Urinary bladder (tissue), 4 donors: ENCODE data around the gene AOC2. TPM values are rescaled to one million over a fixed set of nuclear protein-coding genes. Genes with fewer than 3 reads are reported as not detected.
"Not testable (repeated sequence)": the region's sequence is repeated elsewhere in the genome, so short reads cannot be mapped to it uniquely, and the experiment has no call there.

Experiments
- DNase-seq: peaks from one replicate; pipeline ENCODE4 v3.0.0-alpha.2; 2015; ENCODE audit errors: extremely low spot score
- H3K27ac ChIP-seq: one replicate; pipeline ENCODE4 v1.5.1; 2013; ENCODE audit warnings: low read depth, mild to moderate bottlenecking, moderate library complexity
- H3K36me3 ChIP-seq: one replicate; pipeline ENCODE4 v1.6.1; 2013; ENCODE audit warnings: mild to moderate bottlenecking, moderate library complexity; ENCODE audit not compliant: insufficient read depth
- H3K4me1 ChIP-seq: one replicate; pipeline ENCODE4 v1.6.1; 2013; ENCODE audit warnings: mild to moderate bottlenecking, moderate library complexity; ENCODE audit not compliant: insufficient read depth
- H3K4me3 ChIP-seq: one replicate; pipeline ENCODE4 v1.5.1; 2013; ENCODE audit warnings: low read depth, low read length
- WGBS: extraction: QIAGEN DNeasy Blood & Tissue Kit; methylation state at CpG from one replicate; pipeline ENCODE4 v1.1.7; 2013; 5-methylcytosine and 5-hydroxymethylcytosine counted together
- polyA plus RNA-seq: library from polyadenylated mRNA; stranded (reverse); fragments of 200-250 nt; gene quantifications from one replicate; pipeline ENCODE4 v1.2.3, GENCODE V29; 2013
- small RNA-seq: library from RNA; depleted of rRNA; stranded (forward); fragments of <200 nt; gene quantifications from one replicate; pipeline ENCODE3, GENCODE V24; 2014
- total RNA-seq: library from RNA; depleted of rRNA; stranded (reverse); fragments of >200 nt; gene quantifications from one replicate; pipeline ENCODE4 v1.2.3, GENCODE V29; 2014
- donor health status: healthy with polysubstance abuse.
- donor health status: healthy.

The AOC2 gene
- total and polyA plus RNA-seq, 2 donors = 0.42 to 2.1 TPM

DNA sequence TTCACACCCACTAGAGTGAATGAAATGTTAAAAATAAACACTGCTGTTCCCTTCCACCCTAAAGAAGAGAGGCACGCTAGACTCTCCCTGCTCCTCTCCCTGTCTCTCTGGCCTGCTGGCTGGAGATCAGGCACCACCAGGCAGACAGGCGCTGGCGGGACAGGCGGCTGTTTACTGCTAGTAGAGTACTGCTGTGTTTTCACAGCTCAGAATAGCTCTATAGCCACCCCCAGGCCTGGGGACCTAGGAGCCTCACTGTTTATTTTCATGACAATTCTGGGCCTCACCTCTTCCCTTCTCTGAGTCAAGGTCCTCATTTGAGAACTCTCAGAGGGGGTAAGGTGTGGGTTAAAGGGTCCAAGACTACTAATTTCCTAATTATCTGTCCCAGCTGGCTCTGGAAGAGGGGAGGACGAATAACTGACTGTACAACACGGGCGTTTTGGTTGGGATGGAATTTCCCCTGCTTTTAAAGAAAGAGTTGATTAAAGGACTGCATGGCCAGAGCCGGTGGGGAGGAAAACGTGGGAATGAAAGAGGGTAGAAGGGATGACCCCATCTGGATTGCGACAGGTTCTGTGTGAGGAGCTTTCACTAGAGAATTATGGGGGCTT is 47.3 kb downstream of the AOC2 start:
- peak overlapping the region; percentile 69 for H3K27ac ChIP-seq
- H3K4me1 ChIP-seq = peaks cover 1% of the 10 kb centered on the region
- H3K4me3 ChIP-seq = no peak overlapping the region
- no peaks in the 10 kb centered on the region for H3K36me3 ChIP-seq
- 32% methylated on average over 10 of the region's 10 CpGs for WGBS
- DNase-seq = no peak

DNA sequence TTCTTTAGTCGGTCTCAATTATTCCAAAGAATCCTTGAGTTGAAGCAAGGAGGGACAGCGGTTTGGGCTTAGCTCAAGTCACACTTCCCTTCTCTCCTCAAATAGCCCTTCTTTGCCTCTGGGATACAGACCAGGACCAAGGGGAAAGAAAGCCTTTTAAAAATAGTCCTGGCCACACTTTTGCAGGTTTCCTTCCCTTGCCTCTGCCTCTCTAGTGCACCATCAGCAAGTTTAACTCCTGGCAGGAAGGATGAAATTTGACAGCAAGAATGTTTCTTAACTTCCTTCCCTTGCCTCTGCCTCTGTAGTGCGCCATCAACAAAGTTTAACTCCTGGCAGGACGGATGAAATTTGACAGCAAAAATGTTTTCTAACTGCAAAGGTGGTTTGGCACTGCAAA is 49.0 kb downstream of the AOC2 start:
- H3K4me1 ChIP-seq = peaks cover 1% of the 10 kb centered on the region
- H3K4me3 ChIP-seq = no peak overlapping the region
- no peak for DNase-seq

DNA sequence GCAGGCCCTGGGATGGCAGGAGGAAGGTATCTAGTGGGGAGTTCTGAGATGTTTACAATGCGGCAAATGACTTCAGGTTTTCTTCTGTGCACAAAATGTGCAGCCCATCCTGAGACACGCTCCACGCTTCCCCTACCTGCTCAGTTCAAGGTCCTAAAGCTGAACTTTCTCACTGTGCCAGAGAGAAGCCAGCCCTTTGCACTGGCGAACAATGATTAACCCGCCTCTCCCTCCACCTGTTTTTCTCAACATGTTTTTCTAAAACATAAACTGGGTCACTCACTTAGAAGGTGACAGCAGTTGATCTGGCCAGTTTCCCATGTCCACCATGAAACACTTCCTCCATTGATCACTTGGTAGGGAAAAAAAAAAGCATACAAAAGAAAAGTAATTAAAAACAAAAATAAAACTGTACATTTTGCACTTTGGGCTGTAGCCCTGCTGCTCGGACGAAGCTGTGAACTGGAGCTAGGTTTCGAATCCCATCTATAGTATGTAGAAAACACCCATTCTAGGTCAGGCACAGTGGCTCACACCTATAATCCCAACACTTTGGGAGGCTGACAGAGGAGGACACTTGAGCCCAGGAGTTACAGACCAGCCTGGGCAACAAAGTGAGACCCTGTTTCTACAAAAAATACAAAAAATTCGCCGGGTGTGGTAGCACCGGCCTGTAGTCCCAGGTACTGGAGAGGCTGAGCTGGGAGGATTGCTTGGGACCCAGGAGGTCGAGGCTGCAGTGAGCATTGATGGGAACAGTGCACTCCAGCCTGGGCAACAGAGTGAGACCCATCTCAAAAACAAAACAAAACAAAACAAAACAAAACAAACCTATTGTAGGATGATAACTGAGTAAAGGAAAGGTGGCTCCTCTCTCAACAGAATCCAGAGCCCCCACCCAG is 50.2 kb downstream of the AOC2 start:
- 86% methylated on average over 12 of the region's 12 CpGs for WGBS
- no peak for DNase-seq
- Histone ChIP-seq H3K4me3 (no peak overlapping the region), H3K27ac (peak overlapping the region; percentile 48), H3K36me3 (no peaks in the 10 kb centered on the region), H3K4me1 (peaks cover 1% of the 10 kb centered on the region)

More for the DNA sequence above, 49.0 kb downstream of the AOC2 start:
- H3K27ac ChIP-seq = no peak overlapping the region
- H3K36me3 ChIP-seq = no peaks in the 10 kb centered on the region
- 42% methylated on average over 4 of the region's 4 CpGs for WGBS

DNA sequence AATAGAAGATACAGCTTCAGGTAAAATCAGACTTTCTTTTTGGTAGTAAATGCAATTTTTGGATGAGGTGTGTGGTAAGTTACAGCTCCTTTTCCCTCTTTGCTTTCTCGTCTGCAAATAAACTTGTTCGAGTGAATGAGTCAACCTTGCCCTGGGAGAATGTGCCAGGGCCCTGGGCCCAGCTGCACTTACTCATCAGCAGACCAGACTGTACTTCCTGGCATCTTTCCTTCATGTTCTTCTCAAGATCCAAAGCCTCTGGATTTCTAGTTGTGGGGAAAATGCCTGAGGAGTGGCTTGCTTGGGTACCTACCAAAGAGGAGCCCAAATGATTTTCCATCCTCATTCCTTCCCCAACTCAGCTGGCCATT is 50.8 kb downstream of the AOC2 start:
- H3K36me3 ChIP-seq = no peaks in the 10 kb centered on the region
- 5% methylated on average over 2 of the region's 2 CpGs for WGBS
- H3K4me1 ChIP-seq = peaks cover 1% of the 10 kb centered on the region
- no peak overlapping the region for H3K27ac ChIP-seq
- DNase-seq = no peak
- H3K4me3 ChIP-seq = no peak overlapping the region

DNA sequence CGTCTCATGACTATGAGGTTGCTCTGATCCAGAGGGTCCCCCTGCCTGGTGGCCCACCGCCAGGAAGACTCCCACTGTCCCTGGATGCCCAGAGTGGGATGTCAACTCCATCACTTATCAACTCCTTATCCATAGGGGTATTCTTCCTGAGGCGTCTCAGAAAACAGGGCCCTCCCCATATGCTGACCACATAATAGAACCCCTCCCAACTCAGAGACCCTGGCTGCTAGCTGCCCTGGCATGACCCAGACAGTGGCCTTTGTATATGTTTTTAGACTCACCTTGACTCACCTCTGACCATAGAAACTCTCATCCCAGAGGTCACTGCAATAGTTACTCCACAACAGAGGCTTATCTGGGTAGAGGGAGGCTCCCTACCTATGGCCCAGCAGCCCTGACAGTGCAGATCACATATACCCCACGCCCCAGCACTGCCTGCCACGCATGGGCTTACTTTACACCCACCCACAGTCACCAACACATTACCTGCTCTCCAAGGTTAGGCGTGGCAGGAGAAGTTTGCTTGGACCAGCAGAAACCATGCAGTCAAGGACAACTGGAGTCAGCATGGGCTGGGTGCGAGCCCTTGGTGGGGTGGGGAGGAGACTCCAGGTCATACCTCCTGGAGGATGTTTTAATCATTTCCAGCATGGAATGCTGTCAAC is 53.9 kb downstream of the AOC2 start:
- Histone ChIP-seq H3K36me3 (no peaks in the 10 kb centered on the region), H3K27ac (no peak overlapping the region), H3K4me3 (no peak overlapping the region), H3K4me1 (peaks cover 1% of the 10 kb centered on the region)
- 90% methylated on average over 7 of the region's 7 CpGs for WGBS
- DNase-seq = no peak

DNA sequence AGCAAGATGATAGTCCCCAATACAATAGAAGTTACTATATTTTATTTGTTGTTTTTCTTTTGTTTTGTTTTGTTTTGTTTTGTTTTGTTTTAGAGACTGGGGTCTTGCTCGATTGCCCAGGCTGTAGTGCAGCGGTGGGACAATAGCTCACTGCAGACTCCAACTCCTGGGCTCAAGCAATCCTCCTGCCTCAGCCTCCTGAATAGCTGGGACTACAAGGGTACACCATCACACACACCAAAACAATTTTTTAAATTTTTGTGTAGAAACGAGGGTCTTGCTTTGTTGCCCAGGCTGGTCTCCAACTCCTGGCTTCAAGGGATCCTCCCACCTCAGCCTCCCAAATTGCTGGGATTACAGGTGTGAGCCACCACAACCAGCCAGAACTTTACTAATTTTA is 55.6 kb downstream of the AOC2 start:
- H3K4me1 ChIP-seq, H3K4me3 ChIP-seq, H3K27ac ChIP-seq, DNase-seq, H3K36me3 ChIP-seq: not testable (repeated sequence)
- WGBS = 85% methylated on average over 3 of the region's 3 CpGs

Small RNA genes lying within 50 kb of the gene (small RNA-seq; reads per million reads assigned to genes)
- gene MIR6781 (not detected), gene RNU6-287P (not detected)

Other genes starting within 250 kb of the AOC2 start
- 49.9 TPM for gene RETREG3, start 235.2 kb upstream of the AOC2 start, total RNA-seq
- 21.2 TPM for gene RETREG3, start 235.2 kb upstream of the AOC2 start, polyA plus RNA-seq
- gene TUBG1, start 234.9 kb upstream of the AOC2 start, total RNA-seq = 15.2 TPM
- gene TUBG1, start 234.9 kb upstream of the AOC2 start, polyA plus RNA-seq = 42.9 TPM
- gene TUBG2, start 185.3 kb upstream of the AOC2 start, total RNA-seq = 17.3 TPM
- gene TUBG2, start 185.3 kb upstream of the AOC2 start, polyA plus RNA-seq = 38.4 TPM
- 15.7 TPM for gene PLEKHH3, start 167.6 kb upstream of the AOC2 start, total RNA-seq
- 46.0 TPM for gene PLEKHH3, start 167.6 kb upstream of the AOC2 start, polyA plus RNA-seq
- 1.6 TPM for gene CCR10, start 162.7 kb upstream of the AOC2 start, total RNA-seq
- gene CCR10, start 162.7 kb upstream of the AOC2 start, polyA plus RNA-seq = 3.6 TPM
- 14.6 TPM for gene CNTNAP1, start 162.0 kb upstream of the AOC2 start, total RNA-seq
- gene CNTNAP1, start 162.0 kb upstream of the AOC2 start, polyA plus RNA-seq = 20.1 TPM
- 32.9 TPM for gene EZH1, start 99.5 kb upstream of the AOC2 start, total RNA-seq
- 40.4 TPM for gene EZH1, start 99.5 kb upstream of the AOC2 start, polyA plus RNA-seq
- 16.0 TPM for gene RAMP2, start 83.4 kb upstream of the AOC2 start, total RNA-seq
- 51.9 TPM for gene RAMP2, start 83.4 kb upstream of the AOC2 start, polyA plus RNA-seq
- 32.6 TPM for gene VPS25, start 71.1 kb upstream of the AOC2 start, total RNA-seq
- gene VPS25, start 71.1 kb upstream of the AOC2 start, polyA plus RNA-seq = 71.6 TPM
- 0.26 TPM for gene WNK4, start 64.0 kb upstream of the AOC2 start, total RNA-seq
- 0.23 TPM for gene WNK4, start 64.0 kb upstream of the AOC2 start, polyA plus RNA-seq
- gene COA3, start 45.9 kb upstream of the AOC2 start, total RNA-seq = 57.5 TPM
- 89.9 TPM for gene COA3, start 45.9 kb upstream of the AOC2 start, polyA plus RNA-seq
- 0.37 TPM for gene CNTD1, start 45.7 kb upstream of the AOC2 start, total RNA-seq
- gene CNTD1, start 45.7 kb upstream of the AOC2 start, polyA plus RNA-seq = 0.71 TPM
- gene BECN1, start 20.3 kb upstream of the AOC2 start, total RNA-seq = 51.4 TPM
- gene BECN1, start 20.3 kb upstream of the AOC2 start, polyA plus RNA-seq = 82.7 TPM
- 31.1 TPM for gene PSME3, start 11.2 kb upstream of the AOC2 start, total RNA-seq
- 79.7 TPM for gene PSME3, start 11.2 kb upstream of the AOC2 start, polyA plus RNA-seq
- gene AOC3, start 6.6 kb downstream of the AOC2 start, total RNA-seq = 40.6 TPM
- 319 TPM for gene AOC3, start 6.6 kb downstream of the AOC2 start, polyA plus RNA-seq
- gene G6PC1, start 56.2 kb downstream of the AOC2 start, total RNA-seq = not detected
- 0.15 TPM for gene G6PC1, start 56.2 kb downstream of the AOC2 start, polyA plus RNA-seq
- 20.6 TPM for gene AARSD1, start 119.9 kb downstream of the AOC2 start, total RNA-seq
- gene AARSD1, start 119.9 kb downstream of the AOC2 start, polyA plus RNA-seq = 36.2 TPM
- 6.8 TPM for gene PTGES3L, start 135.5 kb downstream of the AOC2 start, total RNA-seq
- gene PTGES3L, start 135.5 kb downstream of the AOC2 start, polyA plus RNA-seq = 18.6 TPM
- gene RUNDC1, start 136.0 kb downstream of the AOC2 start, total RNA-seq = 9.9 TPM
- 12.3 TPM for gene RUNDC1, start 136.0 kb downstream of the AOC2 start, polyA plus RNA-seq
- 1,142 TPM for gene RPL27, start 153.8 kb downstream of the AOC2 start, total RNA-seq
- gene RPL27, start 153.8 kb downstream of the AOC2 start, polyA plus RNA-seq = 3,115 TPM
- gene IFI35, start 162.2 kb downstream of the AOC2 start, total RNA-seq = 11.4 TPM
- gene IFI35, start 162.2 kb downstream of the AOC2 start, polyA plus RNA-seq = 34.8 TPM
- gene VAT1, start 177.8 kb downstream of the AOC2 start, total RNA-seq = 40.3 TPM
- gene VAT1, start 177.8 kb downstream of the AOC2 start, polyA plus RNA-seq = 175 TPM
- 1.6 TPM for gene RND2, start 180.7 kb downstream of the AOC2 start, total RNA-seq
- 1.5 TPM for gene RND2, start 180.7 kb downstream of the AOC2 start, polyA plus RNA-seq